PC-9 (cell line): ENCODE results near the gene IDS. TPM values are rescaled to one million over a fixed set of nuclear protein-coding genes. Genes with fewer than 3 reads are reported as not detected.

Experiments used
- BruUV-seq: library from RNA; stranded (reverse); fragments of 400-500 nt; replicated peaks from 2 replicates; lab custom pipeline; 2021; lab: Mats Ljungman, UMichigan
- CTCF ChIA-PET: fragments of 300-600 bp; sonication (Branson Sonifier 250); formaldehyde crosslinking; loops from one replicate; lab custom pipeline; 2022; ENCODE audit warnings: antibody characterized with exemption; lab: Charles Lee
- POLR2A ChIA-PET: fragments of 300-600 bp; sonication (Branson Sonifier 250); formaldehyde crosslinking; loops from one replicate; lab custom pipeline; 2022; ENCODE audit warnings: antibody characterized with exemption; ENCODE audit not compliant: unreplicated experiment; lab: Charles Lee
- DNase-seq, 2 experiments: peaks; one replicate each; pipeline versions ENCODE4 v3.0.0 to v3.0.0-alpha.2; 2015 to 2022; ENCODE audit warnings: mixed read lengths in 1 of 2
- H2AFZ ChIP-seq: fragments of 200-600 bp; sonication (generic); 2 replicates; pipeline ENCODE4 v1.8.1; 2017; ENCODE audit warnings: antibody characterized with exemption
- H3F3A ChIP-seq: fragments of 200-600 bp; sonication (generic); 2 replicates; pipeline ENCODE4 v1.8.1; 2017; ENCODE audit warnings: antibody characterized with exemption, mild to moderate bottlenecking, low read depth; ENCODE audit not compliant: insufficient read depth
- H3K27ac ChIP-seq: fragments of 200-600 bp; sonication (generic); 2 replicates; pipeline ENCODE4 v1.6.1; 2016; ENCODE audit warnings: mixed run types
- H3K27me3 ChIP-seq: fragments of 200-600 bp; sonication (generic); 2 replicates; pipeline ENCODE4 v1.6.1; 2016; ENCODE audit warnings: low read depth, mixed run types; ENCODE audit not compliant: insufficient read depth
- H3K36me3 ChIP-seq: fragments of 200-600 bp; sonication (generic); 2 replicates; pipeline ENCODE4 v1.6.1; 2016; ENCODE audit warnings: low read depth, mixed run types
- H3K4me1 ChIP-seq: fragments of 200-600 bp; sonication (generic); replicated peaks from 2 replicates; pipeline ENCODE4 v1.6.1; 2016; ENCODE audit warnings: mixed run types; ENCODE audit not compliant: insufficient read depth
- H3K4me2 ChIP-seq: fragments of 200-600 bp; sonication (generic); 2 replicates; pipeline ENCODE4 v1.6.1; 2017; ENCODE audit warnings: mixed run types
- H3K4me3 ChIP-seq: fragments of 200-600 bp; sonication (generic); 2 replicates; pipeline ENCODE4 v1.6.1; 2016; ENCODE audit warnings: mixed run types
- H3K79me2 ChIP-seq: fragments of 200-600 bp; sonication (generic); 2 replicates; pipeline ENCODE4 v1.6.1; 2017; ENCODE audit warnings: low read depth, mixed run types
- H3K9me2 ChIP-seq: fragments of 200-600 bp; sonication (generic); 2 replicates; pipeline ENCODE4 v1.8.1; 2017; ENCODE audit warnings: mild to moderate bottlenecking; ENCODE audit not compliant: insufficient read depth
- H3K9me3 ChIP-seq: fragments of 200-600 bp; sonication (generic); 2 replicates; pipeline ENCODE4 v1.8.1; 2016; ENCODE audit warnings: low read depth; ENCODE audit not compliant: insufficient read depth
- H4K20me1 ChIP-seq: fragments of 200-600 bp; sonication (generic); 2 replicates; pipeline ENCODE4 v1.8.1; 2017; ENCODE audit not compliant: insufficient read depth
- CTCF ChIP-seq: fragments of 200-600 bp; sonication (generic); conservative IDR thresholded peaks from 2 replicates; pipeline ENCODE4 v1.6.1; 2017; ENCODE audit warnings: mixed run types, antibody characterized with exemption, mild to moderate bottlenecking, moderate library complexity
- EZH2 ChIP-seq: fragments of 200-600 bp; sonication (generic); IDR thresholded peaks from 2 replicates; pipeline ENCODE4 v1.8.0; 2017; ENCODE audit warnings: antibody characterized with exemption, low read depth
- intact Hi-C: fragments of 100-400 bp; cut with micrococcal nuclease; formaldehyde crosslinking; loops from one replicate; pipeline ENCODE4 v1.10.0; 2022; ENCODE audit not compliant: unreplicated experiment
- total RNA-seq: library from RNA; stranded (reverse); gene quantifications from 2 replicates; pipeline ENCODE4 v1.2.3, GENCODE V29; 2021

IDS gene
- total RNA-seq, 1 experiment from 2014 or later: 214 TPM

- ChIA-PET CTCF (no interaction called here), POLR2A (no interaction called here)
- Histone ChIP-seq H3F3A (no peaks in the 10 kb centered on the region), H3K36me3 (no peaks in the 10 kb centered on the region), H3K79me2 (no peaks in the 10 kb centered on the region), H3K9me2 (no peaks in the 10 kb centered on the region), H3K4me1 (no peaks in the 10 kb centered on the region), H3K4me3 (no peak overlapping the region), H3K27ac (no peak overlapping the region), H4K20me1 (no peaks in the 10 kb centered on the region), H3K9me3 (no peaks in the 10 kb centered on the region), H3K4me2 (no peak overlapping the region), H3K27me3 (peaks cover 48% of the 10 kb centered on the region), H2AFZ (no peak overlapping the region)
- intact Hi-C loops: no loop called here
- TF ChIP-seq EZH2 (no peak), CTCF (no peak)
- BruUV-seq: no TSS peak
- peak in 1 of 2 experiments; percentile 21 for DNase-seq
Observed at GRCh38 chrX:149462849-149463248, 42.3 kb downstream of the IDS start.

GRCh38 chrX:149461746-149462145, 43.4 kb downstream of the IDS start:
- ChIA-PET CTCF (no interaction called here), POLR2A (interaction anchor here (0.7 kb wide), 1 partner anchor 1327 kb away, joined by 11 read pairs; no protein-coding TSS in a partner anchor)
- peak in 1 of 2 experiments; percentile 18 for DNase-seq
- Histone ChIP-seq H3K9me3 (no peaks in the 10 kb centered on the region), H2AFZ (no peak overlapping the region), H3K27me3 (peaks cover 39% of the 10 kb centered on the region), H3F3A (no peaks in the 10 kb centered on the region), H3K4me1 (no peaks in the 10 kb centered on the region), H4K20me1 (no peaks in the 10 kb centered on the region), H3K27ac (no peak overlapping the region), H3K4me3 (no peak overlapping the region), H3K9me2 (no peaks in the 10 kb centered on the region), H3K79me2 (no peaks in the 10 kb centered on the region), H3K36me3 (no peaks in the 10 kb centered on the region), H3K4me2 (no peak overlapping the region)
- TF ChIP-seq EZH2: no peak
- TF ChIP-seq CTCF: no peak
- no TSS peak for BruUV-seq
- intact Hi-C loops: no loop called here

GRCh38 chrX:149458586-149458985, 46.5 kb downstream of the IDS start:
- H3K27ac ChIP-seq: no peak overlapping the region
- intact Hi-C loops: no loop called here
- H3K9me2 ChIP-seq: no peaks in the 10 kb centered on the region
- no peaks in the 10 kb centered on the region for H3K36me3 ChIP-seq
- H3K27me3 ChIP-seq: peaks cover 36% of the 10 kb centered on the region
- ChIA-PET POLR2A (no interaction called here), CTCF (no interaction called here)
- H3K9me3 ChIP-seq: no peaks in the 10 kb centered on the region
- H2AFZ ChIP-seq: no peak overlapping the region
- H3K4me1 ChIP-seq: no peaks in the 10 kb centered on the region
- peak in 1 of 2 experiments; percentile 20 for DNase-seq
- H3K79me2 ChIP-seq: no peaks in the 10 kb centered on the region
- H3K4me2 ChIP-seq: no peak overlapping the region
- no peak overlapping the region for H3K4me3 ChIP-seq
- no peaks in the 10 kb centered on the region for H3F3A ChIP-seq
- no peaks in the 10 kb centered on the region for H4K20me1 ChIP-seq
- BruUV-seq: no TSS peak
- TF ChIP-seq EZH2: no peak
- TF ChIP-seq CTCF: no peak
